Vagina (tissue), 2 donors: ENCODE data around the gene PTPRE.

Experiments
- POLR2A ChIP-seq, 2 donors: fragments of 450-650 bp; IDR thresholded peaks; one replicate each; pipeline ENCODE4 v1.6.1; 2017; ENCODE audit warnings: antibody characterized with exemption in 2 of 2, mild to moderate bottlenecking in 2 of 2, moderate library complexity in 2 of 2
- POLR2AphosphoS5 ChIP-seq, 2 donors: sonication (generic); formaldehyde crosslinking; IDR thresholded peaks; one replicate each; pipeline ENCODE4 v1.9.0; 2017; ENCODE audit warnings: antibody characterized with exemption in 2 of 2, mild to moderate bottlenecking in 2 of 2, low read depth in 1 of 2; ENCODE audit not compliant: insufficient read depth in 1 of 2
- TF ChIP-seq, protein P1 (sequence below), 3 experiments: fragments of 450-650 bp in 2 of 3; fragments of 200-600 bp in 1 of 3; sonication (generic) in 1 of 3; IDR thresholded peaks; one replicate each; pipeline ENCODE4 v1.5.1; 2017 to 2019; ENCODE audit warnings: antibody characterized with exemption in 3 of 3, mild to moderate bottlenecking in 2 of 3, moderate library complexity in 2 of 3

DNA sequence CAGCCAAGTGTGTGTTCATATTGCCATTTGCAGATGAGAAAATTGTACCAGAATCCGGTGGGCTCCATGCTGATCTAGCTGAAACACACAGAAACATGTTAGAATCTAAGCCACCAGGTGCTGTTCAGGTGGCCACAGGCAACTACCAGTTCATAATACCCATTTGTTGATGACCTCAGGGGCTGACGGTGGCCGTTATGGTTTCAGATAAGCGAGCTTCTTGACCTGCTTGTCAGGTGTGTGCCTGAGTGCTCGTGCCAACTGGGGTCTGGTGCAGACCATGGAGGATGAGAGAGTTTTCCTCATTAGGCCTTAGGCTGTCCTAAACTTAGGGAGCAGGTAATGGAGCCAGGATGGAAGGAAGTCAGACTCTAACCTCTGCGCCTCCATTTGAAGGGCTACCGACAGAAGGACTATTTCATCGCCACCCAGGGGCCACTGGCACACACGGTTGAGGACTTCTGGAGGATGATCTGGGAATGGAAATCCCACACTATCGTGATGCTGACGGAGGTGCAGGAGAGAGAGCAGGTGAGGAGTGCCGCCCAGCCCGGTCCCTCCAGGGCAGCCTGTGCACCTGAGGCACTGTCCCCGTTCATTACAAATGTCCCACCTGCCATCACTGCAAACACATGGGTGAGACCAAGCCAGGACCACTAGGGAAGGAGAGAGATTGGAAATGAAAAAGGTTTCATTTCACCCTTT lies 166.2 kb downstream of the PTPRE start:
- TF ChIP-seq, protein P1, sequence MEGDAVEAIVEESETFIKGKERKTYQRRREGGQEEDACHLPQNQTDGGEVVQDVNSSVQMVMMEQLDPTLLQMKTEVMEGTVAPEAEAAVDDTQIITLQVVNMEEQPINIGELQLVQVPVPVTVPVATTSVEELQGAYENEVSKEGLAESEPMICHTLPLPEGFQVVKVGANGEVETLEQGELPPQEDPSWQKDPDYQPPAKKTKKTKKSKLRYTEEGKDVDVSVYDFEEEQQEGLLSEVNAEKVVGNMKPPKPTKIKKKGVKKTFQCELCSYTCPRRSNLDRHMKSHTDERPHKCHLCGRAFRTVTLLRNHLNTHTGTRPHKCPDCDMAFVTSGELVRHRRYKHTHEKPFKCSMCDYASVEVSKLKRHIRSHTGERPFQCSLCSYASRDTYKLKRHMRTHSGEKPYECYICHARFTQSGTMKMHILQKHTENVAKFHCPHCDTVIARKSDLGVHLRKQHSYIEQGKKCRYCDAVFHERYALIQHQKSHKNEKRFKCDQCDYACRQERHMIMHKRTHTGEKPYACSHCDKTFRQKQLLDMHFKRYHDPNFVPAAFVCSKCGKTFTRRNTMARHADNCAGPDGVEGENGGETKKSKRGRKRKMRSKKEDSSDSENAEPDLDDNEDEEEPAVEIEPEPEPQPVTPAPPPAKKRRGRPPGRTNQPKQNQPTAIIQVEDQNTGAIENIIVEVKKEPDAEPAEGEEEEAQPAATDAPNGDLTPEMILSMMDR (IDR thresholded peaks at IDR 0.05): no peak
- no peak for TF ChIP-seq POLR2AphosphoS5 (IDR thresholded peaks at IDR 0.05; ENCODE audit: insufficient read depth in 1 of 2, low read depth in 1 of 2)
- no peak for TF ChIP-seq POLR2A (IDR thresholded peaks at IDR 0.05)
